ENCODE data around the gene RASSF3. TPM values are rescaled to one million over a fixed set of nuclear protein-coding genes. Genes with fewer than 3 reads are reported as not detected.

RASSF3 gene
- total RNA-seq, 4 donors from 2014 or later, result 19.4 to 46.2 (median 30.1) TPM

- no peak for TF ChIP-seq CTCF (IDR thresholded peaks at IDR 0.05; ENCODE audit: low read depth)
Observed at GRCh38 chr12:64653123-64653522, 42.8 kb downstream of the RASSF3 start.

GRCh38 chr12:64655141-64655540 lies 44.8 kb downstream of the RASSF3 start:
- no peak for TF ChIP-seq CTCF (IDR thresholded peaks at IDR 0.05; ENCODE audit: low read depth)

GRCh38 chr12:64656429-64656828 lies 46.1 kb downstream of the RASSF3 start:
- no peak for TF ChIP-seq CTCF (IDR thresholded peaks at IDR 0.05; ENCODE audit: low read depth)

GRCh38 chr12:64658892-64659481 lies 48.7 kb downstream of the RASSF3 start:
- no peak for TF ChIP-seq CTCF (IDR thresholded peaks at IDR 0.05; ENCODE audit: low read depth)

GRCh38 chr12:64660237-64661018 lies 50.1 kb downstream of the RASSF3 start:
- TF ChIP-seq CTCF (IDR thresholded peaks at IDR 0.05; ENCODE audit: low read depth), result no peak

GRCh38 chr12:64663015-64663414 lies 52.7 kb downstream of the RASSF3 start:
- TF ChIP-seq CTCF (IDR thresholded peaks at IDR 0.05; ENCODE audit: low read depth), result no peak

- TF ChIP-seq CTCF (IDR thresholded peaks at IDR 0.05; ENCODE audit: low read depth), result no peak
Observed at GRCh38 chr12:64665514-64665913, 55.2 kb downstream of the RASSF3 start.
